ENCODE results near the gene DPF1.

DPF1 gene

GRCh38 chr19:38221919-38222830, 1.8 kb downstream of the DPF1 start:
- no peak for DNase-seq (ENCODE audit: low read depth in 2 of 2)

GRCh38 chr19:38221421-38221820, 2.6 kb downstream of the DPF1 start:
- no peak for DNase-seq (ENCODE audit: low read depth in 2 of 2)

GRCh38 chr19:38219221-38219620, 4.8 kb downstream of the DPF1 start:
- no peak for DNase-seq (ENCODE audit: low read depth in 2 of 2)

GRCh38 chr19:38218204-38218603, 5.8 kb downstream of the DPF1 start:
- no peak for DNase-seq (ENCODE audit: low read depth in 2 of 2)

- no peak for DNase-seq (ENCODE audit: low read depth in 2 of 2)
Observed at GRCh38 chr19:38216785-38217641, 7.0 kb downstream of the DPF1 start.

GRCh38 chr19:38213911-38214625, 10.0 kb downstream of the DPF1 start:
- DNase-seq (ENCODE audit: low read depth in 2 of 2), result peak; percentile 58 to 70

GRCh38 chr19:38213469-38213868, 10.6 kb downstream of the DPF1 start:
- DNase-seq (ENCODE audit: low read depth in 2 of 2), result no peak

- DNase-seq (ENCODE audit: low read depth in 2 of 2), result no peak
Observed at GRCh38 chr19:38211766-38212165, 12.3 kb downstream of the DPF1 start.

- DNase-seq (ENCODE audit: low read depth in 2 of 2), result no peak
Observed at GRCh38 chr19:38211151-38211591, 12.9 kb downstream of the DPF1 start.

GRCh38 chr19:38210458-38210987, 13.5 kb downstream of the DPF1 start:
- no peak for DNase-seq (ENCODE audit: low read depth in 2 of 2)

GRCh38 chr19:38209671-38210457, 14.2 kb downstream of the DPF1 start:
- no peak for DNase-seq (ENCODE audit: low read depth in 2 of 2)

- no peak for DNase-seq (ENCODE audit: low read depth in 2 of 2)
Observed at GRCh38 chr19:38209152-38209551, 14.9 kb downstream of the DPF1 start.

GRCh38 chr19:38208571-38208970, 15.5 kb downstream of the DPF1 start:
- no peak for DNase-seq (ENCODE audit: low read depth in 2 of 2)

GRCh38 chr19:38207543-38207942, 16.5 kb downstream of the DPF1 start:
- no peak for DNase-seq (ENCODE audit: low read depth in 2 of 2)

GRCh38 chr19:38206928-38207327, 17.1 kb downstream of the DPF1 start:
- DNase-seq (ENCODE audit: low read depth in 2 of 2), result no peak

GRCh38 chr19:38206006-38206745, 17.8 kb downstream of the DPF1 start:
- no peak for DNase-seq (ENCODE audit: low read depth in 2 of 2)

- no peak for DNase-seq (ENCODE audit: low read depth in 2 of 2)
Observed at GRCh38 chr19:38204728-38205127, 19.3 kb downstream of the DPF1 start.

- no peak for DNase-seq (ENCODE audit: low read depth in 2 of 2)
Observed at GRCh38 chr19:38204096-38204495, 19.9 kb downstream of the DPF1 start.

- no peak for DNase-seq (ENCODE audit: low read depth in 2 of 2)
Observed at GRCh38 chr19:38203197-38203596, 20.8 kb downstream of the DPF1 start.

- no peak for DNase-seq (ENCODE audit: low read depth in 2 of 2)
Observed at GRCh38 chr19:38202504-38202903, 21.5 kb downstream of the DPF1 start.
